Posterior vena cava (tissue), 2 donors: ENCODE measurements around the gene TWIST2. TPM values are rescaled to one million over a fixed set of nuclear protein-coding genes. Genes with fewer than 3 reads are reported as not detected.

Experiments
- DNase-seq: peaks from one replicate; pipeline ENCODE4 v3.0.0-alpha.2; 2020; ENCODE audit warnings: low spot score
- intact Hi-C, 2 donors: fragments of 100-400 bp; cut with DNase I; formaldehyde crosslinking; loops; one replicate each; pipeline versions ENCODE4 v1.14.1 to v1.14.2; 2022 to 2023
- total RNA-seq, 2 donors: library from RNA; stranded (reverse); fragmentation: NEBNext Ultra II Directional; extraction: Animal tissue kit (Norgen Biotek cat#: 25700); gene quantifications; one replicate each; pipeline ENCODE4 v1.2.1, GENCODE V29; 2021
- donor health status: DM: yes; HTN: yes; CAD: no.
- donor health status: DM: yes; HTN: yes; CAD: no.

TWIST2 gene
- total RNA-seq, 2 donors from 2014 or later, result 18.6 to 23.0 TPM

- DNase-seq, result peak; percentile 36
- intact Hi-C loops, result no loop called here
These were observed 33.6 kb downstream of the TWIST2 start for GRCh38 chr2:238881353-238882081.

- peak; percentile 53 for DNase-seq
These were observed 34.3 kb downstream of the TWIST2 start for GRCh38 chr2:238882082-238882755.

DNA sequence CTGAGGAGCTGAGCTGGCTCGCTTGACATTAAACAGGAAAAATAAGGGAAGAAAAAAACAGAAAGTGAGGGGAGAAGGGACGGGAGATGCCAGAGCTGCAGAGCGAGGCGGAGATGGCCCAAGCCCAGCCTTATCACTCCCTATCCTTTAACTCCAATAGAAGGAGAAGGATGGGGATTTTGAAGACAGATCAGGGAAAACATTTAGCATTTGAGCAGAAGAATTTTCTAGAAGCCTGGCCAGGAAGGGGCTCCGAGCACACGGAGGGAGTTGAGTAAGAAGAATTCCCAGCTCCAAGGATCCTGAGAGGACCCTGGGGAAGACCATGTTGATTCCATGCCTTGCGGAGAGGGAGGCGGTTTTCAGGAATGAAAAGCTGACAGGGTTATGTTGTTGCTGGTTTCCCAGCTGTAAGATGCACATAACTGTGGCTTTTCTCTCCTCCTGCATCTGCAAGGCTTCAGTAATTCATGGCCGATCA lies 35.6 kb downstream of the TWIST2 start:
- intact Hi-C loops, result no loop called here
- peak; percentile 73 for DNase-seq

More at GRCh38 chr2:238882082-238882755, 34.3 kb downstream of the TWIST2 start:
- intact Hi-C loops, result no loop called here

- peak; percentile 73 for DNase-seq
- intact Hi-C loops, result no loop called here
These were observed 36.4 kb downstream of the TWIST2 start for GRCh38 chr2:238884122-238884811.

DNA sequence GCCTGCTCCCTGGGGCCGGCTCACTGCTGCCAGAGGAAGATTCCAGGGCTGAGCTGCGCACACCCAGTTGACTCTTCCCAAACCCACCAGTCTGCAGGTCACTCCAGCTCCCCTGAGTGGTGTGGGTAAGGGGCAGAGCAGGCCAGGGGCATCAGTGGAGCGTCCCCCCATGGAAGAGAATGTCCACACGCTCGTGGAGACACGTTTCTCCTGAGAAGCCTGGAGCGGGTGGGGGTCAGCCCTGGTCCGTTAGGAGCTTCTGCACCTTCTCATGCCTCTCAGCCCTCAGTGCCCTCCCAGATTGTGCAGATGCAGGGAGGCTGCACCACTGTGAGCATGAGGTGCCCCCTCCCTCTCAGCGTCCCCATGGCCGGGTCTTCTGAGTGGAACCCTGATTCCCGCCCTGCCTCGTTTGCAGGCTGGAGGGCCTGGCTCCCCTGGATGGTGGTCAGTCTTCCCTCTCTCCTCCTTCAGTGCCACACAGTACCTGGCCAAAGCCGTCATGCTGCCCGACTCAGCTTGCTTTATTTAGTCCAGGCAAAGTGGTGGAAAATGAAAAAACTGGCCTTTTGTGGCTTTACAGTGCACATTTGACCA lies 37.0 kb downstream of the TWIST2 start:
- DNase-seq, result peak; percentile 61
- intact Hi-C loops, result no loop called here

DNA sequence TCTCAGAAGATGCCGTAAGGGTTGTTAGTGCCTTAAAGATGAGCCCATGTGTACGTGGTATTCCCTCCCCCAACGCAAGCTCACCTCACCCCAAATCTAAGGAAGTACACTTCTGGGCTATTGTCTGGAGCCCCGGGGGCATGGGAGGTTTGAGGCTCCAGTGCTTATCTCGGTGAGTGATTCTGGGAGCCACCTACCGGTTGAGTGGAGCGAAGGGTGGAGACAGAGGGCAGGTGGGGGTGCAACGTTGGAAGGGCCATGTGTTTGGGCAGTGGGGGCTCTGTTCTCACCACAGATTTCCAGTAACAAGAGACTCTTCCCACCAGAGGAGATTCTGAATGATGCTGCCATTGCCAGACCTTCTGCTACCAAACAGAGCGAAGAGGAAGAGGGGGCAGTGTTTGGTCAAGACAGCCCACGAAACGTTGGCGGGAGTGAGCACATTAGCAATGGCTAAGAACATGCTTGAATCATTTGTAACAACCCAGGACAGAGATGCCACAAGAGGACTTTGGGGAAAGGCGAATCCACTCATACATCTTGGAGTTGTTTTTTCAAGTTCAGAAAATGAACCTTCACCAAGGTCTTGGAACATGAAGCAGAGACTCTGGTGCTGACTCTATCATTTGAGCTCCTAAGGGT lies 38.7 kb downstream of the TWIST2 start:
- DNase-seq, result peak; percentile 32
- intact Hi-C loops, result no loop called here

- DNase-seq, result peak; percentile 24
- intact Hi-C loops, result no loop called here
These were observed 39.7 kb downstream of the TWIST2 start for GRCh38 chr2:238887616-238888015.

DNA sequence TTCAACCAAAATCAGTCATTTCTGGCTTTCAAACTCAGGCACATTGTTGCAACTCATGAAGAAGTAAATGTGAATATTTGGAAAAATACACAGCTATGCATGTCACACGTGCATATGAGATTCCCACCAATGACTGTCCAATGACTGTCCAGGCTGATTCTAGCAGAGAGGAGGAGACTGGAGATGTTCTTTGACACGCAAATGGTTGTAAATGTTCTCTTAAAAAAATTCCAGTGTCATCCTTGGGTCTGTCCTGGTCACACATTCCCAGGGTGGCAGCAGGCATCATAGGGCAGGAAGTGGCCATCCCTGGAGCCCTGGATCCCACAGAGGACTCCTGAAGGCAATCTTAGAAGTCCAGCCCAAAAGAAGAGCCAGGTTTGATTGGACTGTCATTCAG lies 40.9 kb downstream of the TWIST2 start:
- intact Hi-C loops, result no loop called here
- peak; percentile 31 for DNase-seq

- intact Hi-C loops, result no loop called here
- DNase-seq, result peak; percentile 53
These were observed 42.2 kb downstream of the TWIST2 start for GRCh38 chr2:238890131-238890530.

GRCh38 chr2:238890618-238891456 lies 43.0 kb downstream of the TWIST2 start:
- peak; percentile 72 for DNase-seq
- intact Hi-C loops, result no loop called here

- DNase-seq, result peak; percentile 69
- intact Hi-C loops, result no loop called here
These were observed 43.7 kb downstream of the TWIST2 start for GRCh38 chr2:238891457-238892203.

GRCh38 chr2:238892204-238892500 lies 44.3 kb downstream of the TWIST2 start:
- DNase-seq, result no peak
- intact Hi-C loops, result no loop called here

DNA sequence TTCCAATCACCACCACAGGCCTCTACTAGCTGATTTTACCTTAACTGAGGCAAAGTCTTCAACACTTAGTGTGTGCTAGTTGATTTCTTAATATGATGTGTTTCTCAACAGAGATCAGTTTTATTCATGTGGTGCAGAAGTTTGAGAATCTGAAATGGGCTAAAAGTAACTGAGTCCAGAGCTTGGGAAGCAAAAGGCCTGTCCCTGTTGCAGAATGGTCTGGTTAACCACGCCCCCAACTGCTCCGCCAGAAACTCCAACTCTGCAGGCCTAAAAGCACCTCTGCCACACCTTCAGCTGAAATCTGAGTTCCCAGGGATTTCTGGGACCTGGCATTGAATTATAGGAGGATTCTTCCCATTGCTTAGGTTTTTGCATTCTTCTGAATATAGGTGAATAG lies 44.9 kb downstream of the TWIST2 start:
- DNase-seq, result peak; percentile 15

DNA sequence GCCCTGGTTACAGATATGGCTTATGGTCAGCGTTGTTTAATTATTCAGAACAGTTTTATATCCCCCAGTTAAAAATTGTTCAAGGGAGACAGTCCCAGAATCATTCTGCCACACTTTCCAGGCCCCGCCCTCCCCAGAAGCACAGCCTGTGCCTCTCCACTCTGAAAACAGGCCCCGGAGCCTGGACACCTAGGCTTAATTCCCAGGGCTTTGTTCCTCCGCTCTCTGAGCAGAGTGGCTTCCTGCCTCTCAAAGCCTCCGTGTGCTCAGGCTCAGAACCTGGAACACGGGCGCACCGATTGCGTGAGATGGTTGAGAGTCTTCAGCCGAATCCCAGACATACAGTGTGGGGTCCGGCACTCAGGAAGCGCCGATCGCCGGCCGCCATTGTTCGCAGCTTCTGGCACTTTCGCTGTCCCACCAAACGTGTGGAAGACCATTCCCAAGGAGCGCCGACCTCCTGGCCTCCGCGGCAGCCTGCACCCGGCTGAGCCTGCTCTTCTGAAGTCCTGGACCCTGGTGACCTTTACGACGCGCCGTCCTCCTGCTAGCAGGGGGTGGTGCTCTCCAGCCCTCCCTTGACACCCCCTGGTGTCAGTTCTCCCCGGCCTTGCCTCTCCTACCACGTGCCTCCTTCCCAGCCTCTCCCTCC lies 45.6 kb downstream of the TWIST2 start:
- intact Hi-C loops, result no loop called here
- peak; percentile 60 for DNase-seq

More for the DNA sequence above, 44.9 kb downstream of the TWIST2 start:
- intact Hi-C loops, result no loop called here

DNA sequence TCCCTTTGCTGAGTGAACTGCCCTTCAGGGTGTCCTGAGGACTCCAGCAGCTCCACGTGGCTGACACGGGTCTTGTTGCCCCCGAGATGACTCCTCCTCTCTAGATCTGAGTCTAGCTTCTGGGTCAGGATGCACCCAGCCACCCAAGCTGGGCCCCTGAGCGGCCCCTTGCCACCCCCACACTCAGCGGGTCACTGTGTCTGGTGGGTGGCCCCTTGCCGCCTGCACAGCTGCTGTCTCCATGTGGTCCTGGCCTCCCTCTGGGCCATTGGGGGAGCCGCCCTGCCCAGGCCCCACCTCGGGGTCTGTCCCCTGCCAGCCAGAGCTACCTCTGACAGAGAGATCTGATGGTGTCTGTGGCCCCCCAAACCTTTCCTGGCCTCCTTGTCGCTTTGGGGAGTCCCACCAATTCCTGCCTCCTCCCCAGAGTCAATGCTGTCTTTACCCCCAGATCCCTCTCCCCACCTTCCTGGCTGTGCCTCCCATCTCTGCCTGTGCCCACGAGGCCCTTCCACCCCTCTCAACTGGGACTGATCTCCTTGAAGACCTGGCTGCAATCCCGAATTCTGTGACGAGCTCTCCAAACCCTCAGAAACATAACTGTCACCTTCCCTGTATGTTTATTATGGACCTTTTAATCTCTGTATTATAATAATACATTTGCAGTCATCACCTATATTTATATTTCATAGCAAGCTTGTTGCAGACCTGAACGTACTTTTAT lies 46.5 kb downstream of the TWIST2 start:
- intact Hi-C loops, result no loop called here
- DNase-seq, result peak; percentile 73

DNA sequence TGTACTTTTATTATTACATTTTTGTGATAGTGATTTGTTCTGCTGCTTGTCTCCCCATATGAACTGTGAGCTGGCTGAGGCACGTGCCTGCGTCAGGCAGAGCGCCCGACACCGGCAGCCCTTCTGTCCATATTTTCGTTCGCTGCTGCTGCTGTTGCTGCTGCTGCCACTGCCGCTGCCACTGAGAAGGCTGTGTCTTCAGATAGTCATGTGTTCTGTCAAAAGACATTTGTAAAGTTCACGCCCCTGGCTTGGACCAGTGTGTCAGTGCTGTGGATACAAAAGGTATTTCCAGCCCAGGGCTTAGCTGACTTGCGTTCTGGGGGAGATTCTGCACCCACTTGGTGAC lies 47.0 kb downstream of the TWIST2 start:
- peak; percentile 80 for DNase-seq

DNA sequence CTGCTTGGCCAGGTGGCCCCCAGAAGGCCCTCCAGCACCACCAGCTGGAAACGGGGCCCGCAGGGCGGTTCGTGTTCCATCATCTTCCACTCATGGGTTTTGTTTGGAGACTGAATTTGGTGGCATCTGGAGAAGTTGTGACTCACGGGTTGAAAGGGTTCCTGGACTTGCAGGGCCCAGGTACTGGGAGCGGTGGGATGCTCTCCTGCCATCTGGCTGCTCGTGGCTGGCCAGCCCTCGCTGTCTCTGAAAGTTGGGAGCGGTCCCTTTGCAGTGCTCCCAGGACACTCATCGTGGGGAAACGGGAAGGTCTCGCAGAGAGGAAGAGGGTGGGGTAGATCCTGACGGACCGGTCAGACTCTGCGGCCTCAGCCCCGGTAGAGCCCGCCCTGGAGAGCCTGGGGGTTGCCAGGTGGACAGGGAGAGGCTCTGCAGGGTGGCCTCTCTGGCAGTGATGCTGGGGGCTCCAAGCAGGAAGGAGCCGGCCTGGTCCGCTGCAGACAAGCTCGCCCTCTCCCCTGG lies 47.5 kb downstream of the TWIST2 start:
- intact Hi-C loops, result no loop called here
- DNase-seq, result peak; percentile 79

More for the DNA sequence above, 47.0 kb downstream of the TWIST2 start:
- intact Hi-C loops, result no loop called here
